Body of pancreas (tissue), 4 donors: ENCODE measurements around the gene APOH.

Experiments used
- POLR2A ChIP-seq, 3 donors: fragments of 450-650 bp; IDR thresholded peaks; one replicate each; pipeline ENCODE4 v1.6.1; 2016; ENCODE audit warnings: antibody characterized with exemption in 3 of 3, mild to moderate bottlenecking in 2 of 3
- TF ChIP-seq, protein P1 (sequence below), 7 experiments: fragments of 450-650 bp in 4 of 7; fragments of 200-600 bp in 3 of 7; sonication (generic) in 3 of 7; IDR thresholded peaks; one replicate each; pipeline ENCODE4 v1.5.1; 2016 to 2019; ENCODE audit warnings: antibody characterized with exemption in 7 of 7

DNA sequence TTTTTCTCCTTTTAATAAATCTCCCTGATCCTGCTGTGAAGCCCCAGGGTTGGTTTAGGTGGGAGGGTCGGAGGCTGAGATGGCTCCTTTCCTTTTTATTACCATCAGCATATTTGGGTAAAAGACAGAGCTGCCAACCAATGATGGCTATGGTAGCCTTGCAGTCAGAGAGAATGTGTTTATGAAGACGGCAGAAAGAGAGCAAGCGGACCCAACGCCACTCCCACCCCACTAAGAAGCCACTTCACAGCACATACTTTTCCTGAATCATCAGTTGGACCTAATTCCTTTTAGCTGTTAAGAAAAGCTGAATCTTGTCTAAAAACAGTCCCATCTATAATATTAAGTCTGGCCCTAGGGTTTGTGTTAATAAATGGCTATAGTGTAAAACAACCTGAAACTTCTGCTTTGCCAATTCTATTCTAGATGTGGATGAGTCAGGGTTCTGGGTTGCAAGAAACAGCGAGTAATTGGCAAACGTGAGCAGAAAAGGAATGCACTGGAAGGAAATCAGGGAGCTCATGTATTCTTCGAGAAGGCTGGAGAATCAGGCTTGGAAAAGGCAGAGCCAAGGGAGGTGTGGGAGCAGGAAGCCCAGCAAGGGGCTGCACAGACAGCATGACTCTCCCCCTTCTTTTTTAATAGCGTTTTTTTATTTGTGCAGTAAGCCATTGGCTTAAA, 39.2 kb upstream of the APOH start:
- TF ChIP-seq POLR2A (IDR thresholded peaks at IDR 0.05) = no peak
- TF ChIP-seq, protein P1, sequence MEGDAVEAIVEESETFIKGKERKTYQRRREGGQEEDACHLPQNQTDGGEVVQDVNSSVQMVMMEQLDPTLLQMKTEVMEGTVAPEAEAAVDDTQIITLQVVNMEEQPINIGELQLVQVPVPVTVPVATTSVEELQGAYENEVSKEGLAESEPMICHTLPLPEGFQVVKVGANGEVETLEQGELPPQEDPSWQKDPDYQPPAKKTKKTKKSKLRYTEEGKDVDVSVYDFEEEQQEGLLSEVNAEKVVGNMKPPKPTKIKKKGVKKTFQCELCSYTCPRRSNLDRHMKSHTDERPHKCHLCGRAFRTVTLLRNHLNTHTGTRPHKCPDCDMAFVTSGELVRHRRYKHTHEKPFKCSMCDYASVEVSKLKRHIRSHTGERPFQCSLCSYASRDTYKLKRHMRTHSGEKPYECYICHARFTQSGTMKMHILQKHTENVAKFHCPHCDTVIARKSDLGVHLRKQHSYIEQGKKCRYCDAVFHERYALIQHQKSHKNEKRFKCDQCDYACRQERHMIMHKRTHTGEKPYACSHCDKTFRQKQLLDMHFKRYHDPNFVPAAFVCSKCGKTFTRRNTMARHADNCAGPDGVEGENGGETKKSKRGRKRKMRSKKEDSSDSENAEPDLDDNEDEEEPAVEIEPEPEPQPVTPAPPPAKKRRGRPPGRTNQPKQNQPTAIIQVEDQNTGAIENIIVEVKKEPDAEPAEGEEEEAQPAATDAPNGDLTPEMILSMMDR (IDR thresholded peaks at IDR 0.05) = no peak
